ENCODE results near the gene GOLGA6L10.
"Not testable (repeated sequence)": the region's sequence is repeated elsewhere in the genome, so short reads cannot be mapped to it uniquely, and the experiment has no call there.

Gene GOLGA6L10

DNA sequence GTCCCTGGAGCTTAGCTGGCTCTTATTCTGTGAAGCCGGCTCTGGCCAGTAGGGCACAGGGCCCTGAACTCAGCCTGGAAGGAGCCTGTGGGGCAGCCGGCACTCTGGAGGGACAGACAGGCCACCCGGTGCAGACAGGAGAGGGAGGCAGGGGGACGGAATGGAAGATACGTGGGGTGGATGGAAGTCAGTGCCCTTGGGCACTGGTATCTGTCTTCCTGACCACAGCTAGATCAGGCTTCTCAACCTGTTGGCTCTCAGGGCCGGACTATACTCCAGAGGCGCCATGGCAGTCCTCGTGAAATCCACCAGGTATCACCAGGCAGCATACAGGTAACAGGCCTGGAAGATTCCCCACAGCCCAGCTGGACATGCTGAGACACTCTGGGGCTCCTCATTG, 10.7 kb downstream of the GOLGA6L10 start:
- DNase-seq: not testable (repeated sequence)

DNA sequence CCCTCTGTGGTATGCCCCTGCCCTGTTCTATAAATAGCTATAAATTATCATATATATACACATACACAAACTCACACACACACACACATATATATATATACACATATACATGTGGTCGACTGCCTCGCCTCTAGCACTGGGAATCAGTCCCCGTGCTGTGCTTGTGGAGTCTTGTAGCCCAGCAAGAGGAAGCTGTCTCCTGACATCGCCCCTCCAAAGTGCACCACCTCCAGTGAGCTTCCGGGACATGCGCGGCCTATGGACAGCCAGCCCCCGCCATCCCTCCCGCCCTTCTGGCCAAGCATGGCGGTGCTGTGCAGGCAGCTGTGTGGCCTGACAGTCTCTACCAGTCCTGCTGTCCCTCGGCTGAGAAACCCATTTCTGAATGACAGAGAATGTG, 11.2 kb downstream of the GOLGA6L10 start:
- not testable (repeated sequence) for DNase-seq

DNA sequence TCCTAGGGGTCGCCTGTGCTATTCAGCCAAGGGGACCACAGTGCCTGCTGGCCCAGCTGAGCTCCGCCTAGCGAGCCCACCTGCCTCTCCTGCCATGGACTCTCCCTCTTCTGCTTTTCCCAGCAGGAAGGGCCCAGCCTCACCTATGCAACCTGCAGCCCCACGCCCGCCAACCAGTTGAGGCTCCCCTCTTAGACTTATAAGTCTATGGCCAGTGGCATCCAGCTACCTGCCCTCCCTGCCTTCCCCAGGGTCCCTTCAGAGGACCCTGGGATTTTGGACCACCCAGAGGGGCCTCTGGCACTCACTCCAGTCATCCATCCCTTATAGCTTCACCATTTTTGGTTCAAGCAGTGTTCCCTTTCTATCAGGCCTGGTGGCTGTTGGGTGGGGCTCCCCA, 12.2 kb downstream of the GOLGA6L10 start:
- DNase-seq: not testable (repeated sequence)

DNA sequence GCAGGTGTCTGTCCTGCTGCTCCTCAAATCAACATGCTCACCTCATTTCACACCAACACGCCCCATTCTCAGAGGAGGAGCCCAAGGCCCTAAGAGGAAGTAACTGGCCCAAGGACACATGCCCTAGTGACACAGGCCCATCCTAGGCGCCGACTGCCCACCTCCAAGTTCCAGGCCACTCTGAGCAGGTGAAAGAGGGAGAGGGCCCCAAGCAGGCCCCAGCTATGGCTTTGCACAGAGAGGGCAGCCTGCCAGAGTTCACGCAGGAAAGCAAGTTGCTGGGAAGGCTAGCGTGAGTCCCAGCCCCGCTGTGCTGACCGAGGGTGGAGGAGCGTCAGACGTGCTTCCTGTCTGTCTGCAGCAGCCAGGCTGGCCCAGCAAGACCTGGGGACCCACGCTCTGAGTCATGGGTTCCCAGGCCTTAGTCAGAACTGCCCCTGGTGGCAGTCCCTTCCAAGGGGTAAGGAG, 13.1 kb downstream of the GOLGA6L10 start:
- DNase-seq: not testable (repeated sequence)

DNA sequence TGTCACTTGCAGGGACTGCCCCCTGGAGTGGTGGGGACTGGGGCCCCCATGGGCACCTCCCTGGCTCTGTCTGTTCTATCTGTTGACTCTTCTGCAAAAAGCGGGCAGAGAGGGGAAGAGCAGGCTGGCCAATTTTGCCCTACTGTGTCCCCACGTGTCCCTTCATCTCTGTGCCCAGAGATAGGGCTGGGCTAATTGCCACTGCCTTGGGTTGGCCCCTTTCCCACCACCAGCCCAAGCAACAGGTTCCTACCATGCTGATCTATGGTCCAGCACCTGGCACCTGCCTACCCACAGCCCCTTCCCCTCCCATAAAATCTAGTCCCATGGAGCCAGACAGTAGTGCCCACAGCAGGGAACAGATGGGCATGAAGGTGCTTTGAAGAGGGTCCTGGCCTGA, 14.3 kb downstream of the GOLGA6L10 start:
- DNase-seq: not testable (repeated sequence)

DNA sequence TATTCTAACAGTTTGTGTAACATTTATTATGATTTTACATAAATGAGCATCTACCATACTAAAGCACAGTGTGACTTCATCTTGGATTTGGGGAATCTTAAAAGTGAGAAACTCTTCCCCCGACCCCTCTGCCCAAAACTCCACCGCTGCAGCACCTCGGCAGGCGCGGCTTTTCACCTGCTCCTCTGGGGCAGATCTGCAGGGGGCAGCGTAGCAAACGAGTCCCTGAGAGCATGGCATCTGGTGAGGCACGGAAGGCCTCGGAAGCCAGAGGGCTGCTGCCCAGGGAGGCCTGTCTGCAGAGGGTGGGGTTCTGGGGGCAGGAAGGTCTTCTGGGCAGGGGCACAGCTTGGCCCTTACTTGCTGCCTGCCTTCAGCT, 14.7 kb downstream of the GOLGA6L10 start:
- not testable (repeated sequence) for DNase-seq

DNA sequence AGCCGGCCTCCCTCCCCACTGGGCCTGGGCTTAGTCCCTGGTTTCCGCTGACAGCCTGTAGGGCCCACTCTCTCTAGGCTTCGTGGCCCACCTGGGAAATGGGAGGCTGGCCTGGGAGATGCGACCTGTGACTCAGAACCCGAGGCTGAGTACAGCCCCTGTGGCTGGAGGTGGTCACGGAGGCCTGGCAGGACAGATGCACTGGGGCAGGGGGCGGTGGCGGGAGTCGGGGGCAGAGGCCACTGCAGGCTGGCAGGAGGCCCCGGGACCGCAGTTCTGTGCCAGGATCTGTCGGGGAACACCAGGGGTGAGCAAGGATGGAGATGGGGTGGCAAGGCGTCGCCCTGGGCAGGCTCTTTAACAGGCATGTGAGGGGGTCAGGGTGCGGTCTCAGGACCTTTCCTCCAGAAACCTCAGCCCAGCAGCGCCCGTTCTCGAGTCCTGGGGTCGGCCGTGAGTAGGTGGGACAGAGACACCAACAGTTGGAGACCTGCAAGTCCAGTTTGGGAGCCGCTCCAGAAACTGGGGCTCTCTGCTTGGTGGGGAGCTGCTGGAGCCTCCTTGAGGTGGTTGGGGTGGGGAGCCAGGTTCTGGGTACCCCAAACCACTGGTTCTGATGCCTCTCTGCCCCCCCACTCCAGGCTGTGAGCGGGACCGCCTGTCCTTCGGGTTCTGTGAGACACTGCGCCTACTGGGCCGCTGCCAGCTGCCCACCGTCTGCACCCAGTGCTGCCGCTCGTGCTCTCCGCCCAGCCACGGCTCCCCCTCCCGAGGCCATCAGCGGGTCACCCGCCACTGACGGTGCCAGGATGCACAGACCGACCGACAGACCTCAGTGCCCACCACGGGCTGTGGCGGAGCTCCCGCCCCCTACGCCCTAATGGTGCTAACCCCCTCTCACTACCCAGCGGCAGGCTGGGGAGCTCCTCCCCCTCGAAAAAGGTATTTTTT, 15.4 kb downstream of the GOLGA6L10 start:
- DNase-seq: not testable (repeated sequence)

DNA sequence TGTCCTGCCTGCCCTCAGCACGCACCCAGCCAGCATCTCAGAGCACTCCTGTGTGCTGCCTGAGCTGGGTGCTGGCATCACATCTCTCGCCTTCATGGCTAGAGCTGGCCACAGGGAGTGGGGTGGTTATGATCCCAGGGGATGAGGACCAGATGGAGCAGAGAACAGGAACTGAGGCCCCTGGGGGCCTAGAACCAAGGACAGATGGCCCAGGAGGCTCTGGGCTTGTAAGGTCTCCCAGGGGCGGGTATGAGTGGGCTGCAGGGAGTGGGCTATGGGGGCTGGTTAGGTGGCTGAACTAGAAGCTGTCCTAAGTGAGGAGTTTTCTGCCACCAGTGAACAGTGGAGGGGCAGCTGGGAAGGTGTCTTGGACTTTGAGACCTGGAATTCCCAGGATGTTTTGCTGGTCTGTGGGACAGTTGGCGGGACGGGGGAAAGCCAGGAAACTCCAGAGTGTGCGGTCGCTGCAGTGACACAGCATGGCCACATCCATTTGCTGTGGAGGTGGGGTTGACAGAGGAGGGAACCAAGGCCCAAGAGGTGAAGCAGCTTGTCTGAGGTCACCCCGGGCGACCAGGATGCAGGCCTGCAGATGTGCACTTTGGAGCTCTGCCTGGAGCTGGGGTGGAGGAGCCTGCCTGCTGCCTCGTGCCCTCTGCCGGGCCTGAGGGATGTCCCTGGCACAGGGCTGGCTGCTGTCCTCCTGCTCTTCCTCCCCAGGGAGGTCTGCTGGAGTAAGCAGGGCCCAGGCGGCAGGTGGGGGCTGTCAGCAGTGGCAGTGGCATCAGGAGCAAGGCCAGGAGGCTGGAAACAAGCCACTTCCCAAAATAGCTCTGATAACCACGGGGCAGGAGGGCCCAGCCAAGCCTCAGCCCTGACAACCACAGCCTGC, 16.3 kb downstream of the GOLGA6L10 start:
- not testable (repeated sequence) for DNase-seq

DNA sequence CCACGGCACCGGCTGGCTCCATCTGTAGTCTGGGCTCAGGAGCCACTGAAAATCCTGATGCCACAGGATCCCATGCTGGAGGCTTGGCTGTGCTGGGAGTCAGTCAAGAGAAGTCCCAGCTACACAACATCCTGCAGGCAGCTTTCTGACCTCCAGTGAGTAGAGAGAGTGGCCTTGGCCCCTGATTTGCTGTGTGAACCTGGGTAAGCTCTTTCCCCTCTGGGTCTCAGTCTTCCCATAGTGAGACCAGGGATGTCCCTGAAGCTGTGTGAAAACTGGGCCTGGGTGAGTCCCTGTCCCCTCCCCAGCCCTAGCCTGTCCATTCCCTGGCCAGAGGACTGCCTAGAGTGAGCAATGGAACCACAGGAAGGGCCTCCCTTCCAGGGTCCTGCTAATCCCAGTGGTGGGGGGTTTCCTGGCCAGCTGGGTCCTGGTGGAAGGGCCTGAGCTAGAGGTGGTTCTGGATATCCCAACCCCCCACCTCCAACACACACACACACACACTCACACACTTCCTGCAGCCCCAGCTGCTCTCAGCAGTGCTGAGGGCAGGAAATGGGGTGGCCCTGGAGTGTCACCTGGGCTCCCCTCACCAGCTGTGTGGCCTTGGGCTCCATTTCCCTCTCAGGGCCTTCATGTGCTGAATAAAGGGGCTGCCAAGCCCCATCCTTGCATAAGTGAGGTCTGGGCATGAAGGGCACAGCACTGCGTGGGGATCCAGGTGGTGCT, 17.5 kb downstream of the GOLGA6L10 start:
- not testable (repeated sequence) for DNase-seq

DNA sequence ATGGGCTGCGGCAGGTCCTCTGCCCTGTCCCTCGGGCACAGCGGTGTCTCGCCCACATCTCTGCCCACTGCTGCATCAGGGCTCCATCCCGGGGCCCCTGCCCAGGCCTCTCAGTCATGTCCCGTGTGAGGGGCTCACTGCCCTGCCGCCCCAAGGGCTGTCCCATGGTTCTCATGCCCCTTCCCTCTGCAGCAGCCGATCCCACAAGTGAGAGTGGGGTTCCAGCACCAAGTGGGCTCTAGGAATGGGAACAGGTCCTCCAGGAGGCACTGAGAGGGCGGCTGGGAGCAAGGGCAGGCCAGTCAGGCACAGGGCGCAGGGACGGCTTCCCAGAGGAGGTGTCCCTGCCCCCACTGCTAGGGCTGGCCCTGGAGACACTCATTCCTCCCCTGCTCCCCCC, 18.4 kb downstream of the GOLGA6L10 start:
- DNase-seq: not testable (repeated sequence)

DNA sequence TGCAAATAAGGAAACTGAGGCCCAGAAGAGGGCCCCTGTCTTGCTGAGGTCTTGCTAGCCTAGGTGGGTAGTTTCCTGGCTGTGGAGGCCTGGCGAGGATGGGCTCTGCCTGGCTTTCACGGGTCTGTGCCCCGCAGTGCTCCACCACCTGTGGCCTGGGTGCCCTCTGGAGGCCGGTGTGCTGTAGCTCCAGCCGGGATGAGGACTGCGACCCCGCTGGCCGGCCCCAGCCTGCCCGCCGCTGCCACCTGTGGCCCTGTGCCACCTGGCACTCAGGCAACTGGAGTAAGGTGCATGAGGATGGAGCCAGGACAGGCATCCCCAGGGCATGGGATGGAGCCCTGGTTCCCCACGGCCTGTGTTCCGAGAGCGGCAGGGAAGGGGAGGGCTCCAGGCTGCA, 20.2 kb downstream of the GOLGA6L10 start:
- DNase-seq: not testable (repeated sequence)

DNA sequence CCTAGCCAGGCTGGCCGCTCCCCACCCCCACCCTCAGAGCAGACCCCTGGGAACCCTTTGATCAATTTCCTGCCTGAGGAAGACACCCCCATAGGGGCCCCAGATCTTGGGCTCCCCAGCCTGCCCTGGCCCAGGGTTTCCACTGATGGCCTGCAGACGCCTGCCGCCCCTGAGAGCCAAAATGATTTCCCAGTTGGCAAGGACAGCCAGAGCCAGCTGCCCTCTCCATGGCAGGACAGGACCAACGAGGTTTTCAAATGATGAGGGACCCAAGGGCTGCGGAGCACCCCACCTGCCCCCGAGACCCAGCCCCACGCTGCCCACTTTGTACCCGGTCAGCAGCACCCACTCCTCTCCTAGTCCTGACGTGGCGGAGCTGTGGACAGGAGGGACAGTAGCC, 21.9 kb downstream of the GOLGA6L10 start:
- not testable (repeated sequence) for DNase-seq

DNA sequence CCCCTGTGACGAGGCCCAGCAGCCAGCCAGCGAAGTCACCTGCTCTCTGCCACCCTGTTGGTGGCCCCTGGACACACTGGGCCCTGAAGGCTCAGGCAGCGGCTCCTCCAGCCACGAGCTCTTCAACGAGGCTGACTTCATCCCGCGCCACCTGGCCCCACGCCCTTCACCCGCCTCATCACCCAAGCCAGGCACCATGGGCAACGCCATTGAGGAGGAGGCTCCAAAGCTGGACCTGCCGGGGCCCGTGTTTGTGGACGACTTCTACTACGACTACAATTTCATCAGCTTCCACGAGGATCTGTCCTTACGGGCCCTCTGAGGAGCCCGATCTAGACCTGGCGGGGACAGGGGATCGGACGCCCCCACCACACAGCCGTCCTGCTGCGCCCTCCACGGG, 22.4 kb downstream of the GOLGA6L10 start:
- not testable (repeated sequence) for DNase-seq

DNA sequence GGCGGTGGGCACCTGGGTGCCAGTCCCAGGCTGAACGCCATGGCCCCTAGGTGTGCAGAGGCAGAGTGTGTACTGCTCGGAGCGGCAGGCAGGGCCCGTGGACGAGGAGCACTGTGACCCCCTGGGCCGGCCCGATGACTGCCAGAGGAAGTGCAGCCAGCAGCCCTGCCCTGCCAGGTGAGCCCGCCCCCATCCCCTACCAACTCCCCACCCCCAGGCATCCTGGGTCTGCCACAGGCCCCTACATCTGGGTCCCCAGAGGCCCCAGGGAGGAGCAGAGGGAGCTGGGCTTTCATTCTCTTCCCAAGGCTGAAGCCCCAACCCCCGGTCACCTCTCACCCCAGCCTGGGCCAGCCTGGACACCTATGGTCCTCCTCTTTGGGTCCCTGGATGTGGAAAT, 23.6 kb downstream of the GOLGA6L10 start:
- not testable (repeated sequence) for DNase-seq

DNA sequence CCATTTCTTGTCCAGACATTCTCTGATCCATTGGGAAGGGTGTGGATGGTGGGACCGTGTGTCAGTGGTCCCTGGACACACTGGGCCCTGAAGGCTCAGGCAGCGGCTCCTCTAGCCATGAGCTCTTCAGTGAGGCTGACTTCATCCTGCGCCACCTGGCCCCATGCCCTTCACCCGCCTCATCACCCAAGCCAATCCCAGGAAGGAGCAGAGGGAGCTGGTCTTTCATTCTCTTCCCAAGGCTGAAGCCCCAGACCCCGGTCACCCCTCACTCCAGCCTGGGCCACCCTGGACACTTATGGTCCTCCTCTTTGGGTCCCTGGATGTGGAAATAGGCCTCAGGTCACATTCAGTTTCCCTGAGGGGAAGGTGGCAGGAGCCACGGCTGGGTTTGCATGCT, 24.4 kb downstream of the GOLGA6L10 start:
- DNase-seq: not testable (repeated sequence)

DNA sequence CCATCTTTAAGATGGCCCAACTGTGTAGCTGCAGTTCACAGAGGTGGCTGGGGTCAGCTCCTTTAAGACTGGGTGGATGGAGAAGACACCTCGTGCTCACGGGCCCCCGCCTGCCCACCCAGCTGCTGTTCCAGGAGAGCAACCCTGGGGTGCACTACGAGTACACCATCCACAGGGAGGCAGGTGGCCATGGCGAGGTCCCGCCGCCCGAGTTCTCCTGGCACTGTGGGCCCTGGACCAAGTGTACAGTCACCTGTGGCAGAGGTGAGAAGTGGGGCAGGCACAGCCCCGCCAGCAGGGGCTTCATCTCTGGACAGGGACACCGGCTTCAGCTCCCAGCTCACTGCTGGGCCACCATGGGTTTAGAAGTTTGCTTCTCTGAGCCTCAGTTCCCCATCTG, 26.8 kb downstream of the GOLGA6L10 start:
- not testable (repeated sequence) for DNase-seq

DNA sequence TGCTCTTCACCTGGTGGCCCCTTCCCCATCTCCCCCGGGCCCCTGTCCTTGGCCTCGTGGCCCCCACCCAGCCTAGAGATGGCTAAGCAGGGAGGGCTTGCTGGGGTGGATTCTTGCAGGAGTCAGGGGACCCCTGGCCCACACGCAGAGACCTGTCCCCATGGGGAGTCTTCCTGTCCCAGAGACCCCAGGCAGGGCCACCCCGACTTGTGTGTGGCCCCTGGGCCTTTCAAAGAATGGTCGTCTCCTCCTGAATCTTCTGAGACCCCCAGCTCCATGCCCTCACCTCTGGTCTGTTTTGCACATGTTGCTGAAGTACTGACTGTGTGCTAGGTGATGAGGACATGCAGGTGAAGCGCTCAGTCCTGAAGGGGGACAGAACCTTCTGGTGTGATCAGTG, 28.4 kb downstream of the GOLGA6L10 start:
- not testable (repeated sequence) for DNase-seq

DNA sequence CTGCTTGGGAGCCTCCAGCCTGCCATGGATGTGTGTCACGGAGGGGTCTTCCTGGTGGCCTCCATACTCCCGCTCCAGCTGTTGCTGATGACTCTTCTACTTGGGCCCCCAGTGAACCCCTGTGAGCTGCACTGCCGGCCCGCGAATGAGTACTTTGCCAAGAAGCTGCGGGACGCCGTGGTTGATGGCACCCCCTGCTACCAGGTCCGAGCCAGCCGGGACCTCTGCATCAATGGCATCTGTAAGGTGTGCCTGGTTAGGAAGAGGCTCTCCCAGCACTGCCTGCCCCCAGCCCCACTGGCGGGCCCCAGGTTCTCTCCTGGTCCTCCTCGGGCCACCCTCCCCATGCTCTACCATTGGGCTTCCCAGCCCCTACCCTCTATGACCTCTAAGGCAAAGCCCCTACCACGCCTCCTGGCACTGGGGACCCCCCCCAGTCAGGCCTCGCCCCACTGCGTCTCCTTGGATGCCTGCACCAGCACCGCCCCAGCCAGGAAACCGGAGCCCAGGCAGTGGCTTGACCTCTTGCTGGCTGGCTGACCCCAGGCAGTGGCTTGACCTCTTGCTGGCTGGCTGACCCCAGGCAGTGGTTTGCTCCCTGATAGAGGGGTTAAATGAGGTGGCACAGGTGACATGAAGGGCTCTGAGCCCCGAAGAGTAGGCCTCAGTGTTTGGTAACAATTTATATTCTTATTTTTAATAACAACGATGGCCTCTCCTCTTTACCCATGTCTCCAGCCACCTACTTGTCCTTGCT, 29.6 kb downstream of the GOLGA6L10 start:
- not testable (repeated sequence) for DNase-seq

DNA sequence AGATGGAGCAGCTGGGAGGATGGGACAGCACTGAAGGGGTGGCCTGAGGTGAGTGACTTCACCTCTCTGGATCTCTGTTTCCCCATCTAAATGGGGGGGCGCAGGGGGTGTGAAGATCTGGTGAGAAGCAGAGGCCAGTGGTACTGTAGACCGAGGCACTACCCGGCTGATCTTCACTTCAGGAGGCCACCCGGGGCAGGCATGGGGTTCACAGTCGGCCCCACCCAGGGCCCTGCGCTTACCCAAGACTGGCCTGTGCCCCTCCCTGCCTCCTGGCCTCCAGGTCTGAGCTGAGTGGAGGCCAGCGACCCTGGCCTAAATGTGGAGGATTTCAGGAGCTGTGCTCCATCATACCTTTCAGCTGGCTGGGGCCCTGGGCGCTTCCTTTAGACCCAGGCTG, 31.0 kb downstream of the GOLGA6L10 start:
- DNase-seq: not testable (repeated sequence)

DNA sequence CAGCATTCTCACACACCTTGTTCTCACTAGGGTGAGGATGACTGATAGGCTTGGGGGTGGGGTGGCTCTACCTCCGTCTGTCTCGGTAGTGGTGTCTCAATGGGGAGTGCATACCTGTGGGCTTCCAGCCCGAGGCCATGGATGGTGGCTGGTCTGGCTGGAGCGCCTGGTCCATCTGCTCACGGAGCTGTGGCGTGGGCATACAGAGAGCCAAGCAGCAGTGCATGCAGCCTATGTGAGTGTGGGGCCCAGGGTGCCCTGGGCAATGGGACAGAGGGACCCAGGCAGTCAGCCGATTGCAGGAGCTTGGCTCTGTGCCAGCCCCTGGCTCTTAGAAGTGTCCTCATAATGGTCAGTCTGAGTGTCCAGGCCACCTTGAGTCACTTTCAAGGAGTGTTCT, 31.8 kb downstream of the GOLGA6L10 start:
- DNase-seq: not testable (repeated sequence)

DNA sequence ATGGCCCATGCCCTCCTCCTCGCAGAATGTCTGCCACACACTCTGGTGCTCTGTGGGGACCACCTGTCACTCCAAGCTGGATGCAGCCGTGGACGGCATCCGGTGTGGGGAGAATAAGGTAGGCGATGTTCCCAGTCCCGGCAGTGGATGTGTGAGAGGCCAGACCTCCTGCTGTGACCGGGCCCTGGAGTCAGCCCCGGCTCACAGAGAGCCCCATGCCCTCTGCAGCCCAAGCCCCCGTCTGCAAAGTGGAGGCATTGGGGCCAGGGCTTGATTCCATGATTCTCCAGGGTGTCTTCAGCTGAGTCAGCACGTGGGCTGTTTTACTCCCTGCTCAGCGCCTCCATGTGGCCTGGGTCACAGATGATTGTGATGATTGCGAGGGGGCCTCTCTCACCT, 32.2 kb downstream of the GOLGA6L10 start:
- no peak for DNase-seq

Data from NCI-H1694 treated with DMSO at 0.1 percent for 48 hours (cell line).